Activated gamma-delta T cell treated with Interleukin-2 at 50 U/mL for 16 hours (primary cell): ENCODE results near the gene MRRF.
"Not testable (repeated sequence)": the region's sequence is repeated elsewhere in the genome, so short reads cannot be mapped to it uniquely, and the experiment has no call there.

Source experiments
- DNase-seq: peaks from one replicate; pipeline ENCODE4 v3.0.0-alpha.2; 2020

Gene MRRF

GRCh38 chr9:122363131-122363530, 98.4 kb downstream of the MRRF start:
- DNase-seq, result not testable (repeated sequence)

GRCh38 chr9:122364117-122364782, 99.6 kb downstream of the MRRF start:
- no peak for DNase-seq

GRCh38 chr9:122364783-122365150, 100.1 kb downstream of the MRRF start:
- no peak for DNase-seq

- DNase-seq, result no peak
These were observed 101.5 kb downstream of the MRRF start for GRCh38 chr9:122366074-122366660.

GRCh38 chr9:122367065-122367464, 102.4 kb downstream of the MRRF start:
- DNase-seq, result no peak

GRCh38 chr9:122367774-122368460, 103.2 kb downstream of the MRRF start:
- no peak for DNase-seq

GRCh38 chr9:122368642-122369041, 104.0 kb downstream of the MRRF start:
- no peak for DNase-seq

- DNase-seq, result no peak
These were observed 105.6 kb downstream of the MRRF start for GRCh38 chr9:122370303-122370702.

GRCh38 chr9:122370869-122371755, 106.4 kb downstream of the MRRF start, which contains the start of gene PTGS1:
TSS of gene PTGS1 (plus strand) at chr9:122371024. CDS start at chr9:122371085, 61 bp downstream.
- no peak for DNase-seq

GRCh38 chr9:122371846-122372245, 107.2 kb downstream of the MRRF start:
- no peak for DNase-seq

GRCh38 chr9:122372856-122373845, 108.5 kb downstream of the MRRF start:
- no peak for DNase-seq

- no peak for DNase-seq
These were observed 110.3 kb downstream of the MRRF start for GRCh38 chr9:122374885-122375420.

GRCh38 chr9:122376796-122377195, 112.1 kb downstream of the MRRF start:
- no peak for DNase-seq

GRCh38 chr9:122377241-122378164, 112.8 kb downstream of the MRRF start:
- no peak for DNase-seq

GRCh38 chr9:122378236-122378635, 113.6 kb downstream of the MRRF start:
- DNase-seq, result no peak

GRCh38 chr9:122379340-122379739, 114.7 kb downstream of the MRRF start:
- no peak for DNase-seq

GRCh38 chr9:122380293-122380692, 115.6 kb downstream of the MRRF start:
- no peak for DNase-seq
